D721Med (cell line): ENCODE results near the gene EVPL.
"Not testable (repeated sequence)": the region's sequence is repeated elsewhere in the genome, so short reads cannot be mapped to it uniquely, and the experiment has no call there.

Experiments
- DNase-seq: peaks from one replicate; pipeline ENCODE4 v3.0.0; 2011; ENCODE audit warnings: low spot score; ENCODE audit not compliant: insufficient read length
- FAIRE-seq: peaks from 2 replicates; lab custom pipeline; 2011; peaks lifted over from hg19 to GRCh38; lab: Jason Lieb, UNC
- TF ChIP-seq, protein P1 (sequence below): IDR thresholded peaks from 2 replicates; pipeline ENCODE4 v1.5.1; 2012; ENCODE audit warnings: mild to moderate bottlenecking, control low read depth; ENCODE audit not compliant: insufficient read depth; ENCODE audit errors: missing control alignments

Gene EVPL

DNA sequence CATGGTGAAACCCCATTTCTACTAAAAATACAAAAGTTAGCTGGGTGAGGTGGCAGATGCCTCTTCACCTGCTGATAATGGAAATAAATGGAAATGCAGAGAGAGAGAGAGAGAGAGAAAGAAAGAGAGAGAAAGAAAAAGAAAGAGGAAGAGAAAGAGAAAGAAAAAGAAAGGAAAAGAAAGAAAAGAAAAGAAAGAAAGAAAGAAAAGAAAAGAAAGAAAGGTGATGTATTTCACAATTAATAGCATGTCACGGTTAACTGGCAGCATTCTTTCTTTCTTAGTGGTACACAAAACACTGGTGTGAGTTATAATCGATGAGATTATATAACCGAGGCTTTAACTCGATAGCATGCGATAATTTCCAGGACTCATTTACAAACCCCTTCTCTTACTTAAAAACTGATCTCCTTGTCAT lies 51.3 kb downstream of the EVPL start:
- FAIRE-seq (no peak), DNase-seq (no peak)
- TF ChIP-seq, protein P1, sequence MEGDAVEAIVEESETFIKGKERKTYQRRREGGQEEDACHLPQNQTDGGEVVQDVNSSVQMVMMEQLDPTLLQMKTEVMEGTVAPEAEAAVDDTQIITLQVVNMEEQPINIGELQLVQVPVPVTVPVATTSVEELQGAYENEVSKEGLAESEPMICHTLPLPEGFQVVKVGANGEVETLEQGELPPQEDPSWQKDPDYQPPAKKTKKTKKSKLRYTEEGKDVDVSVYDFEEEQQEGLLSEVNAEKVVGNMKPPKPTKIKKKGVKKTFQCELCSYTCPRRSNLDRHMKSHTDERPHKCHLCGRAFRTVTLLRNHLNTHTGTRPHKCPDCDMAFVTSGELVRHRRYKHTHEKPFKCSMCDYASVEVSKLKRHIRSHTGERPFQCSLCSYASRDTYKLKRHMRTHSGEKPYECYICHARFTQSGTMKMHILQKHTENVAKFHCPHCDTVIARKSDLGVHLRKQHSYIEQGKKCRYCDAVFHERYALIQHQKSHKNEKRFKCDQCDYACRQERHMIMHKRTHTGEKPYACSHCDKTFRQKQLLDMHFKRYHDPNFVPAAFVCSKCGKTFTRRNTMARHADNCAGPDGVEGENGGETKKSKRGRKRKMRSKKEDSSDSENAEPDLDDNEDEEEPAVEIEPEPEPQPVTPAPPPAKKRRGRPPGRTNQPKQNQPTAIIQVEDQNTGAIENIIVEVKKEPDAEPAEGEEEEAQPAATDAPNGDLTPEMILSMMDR: no peak

DNA sequence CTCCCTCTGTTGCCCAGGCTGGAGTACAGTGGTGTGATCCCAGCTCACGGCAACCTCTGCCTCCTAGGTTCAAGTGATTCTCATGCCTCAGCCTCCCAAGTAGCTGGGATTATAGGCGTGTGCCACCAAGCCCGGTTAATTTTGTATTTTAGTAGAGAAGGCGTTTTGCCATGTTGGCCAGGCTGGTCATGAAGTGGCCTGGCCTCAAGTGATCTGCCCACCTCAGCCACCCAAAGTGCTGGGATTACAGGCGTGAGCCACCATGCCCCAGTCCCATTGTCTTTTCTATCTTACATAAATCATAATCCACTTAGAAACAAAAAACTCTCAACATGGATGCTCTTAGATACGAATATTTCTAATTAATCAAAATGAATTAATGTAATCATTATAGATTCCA lies 51.9 kb downstream of the EVPL start:
- not testable (repeated sequence) for FAIRE-seq, DNase-seq

DNA sequence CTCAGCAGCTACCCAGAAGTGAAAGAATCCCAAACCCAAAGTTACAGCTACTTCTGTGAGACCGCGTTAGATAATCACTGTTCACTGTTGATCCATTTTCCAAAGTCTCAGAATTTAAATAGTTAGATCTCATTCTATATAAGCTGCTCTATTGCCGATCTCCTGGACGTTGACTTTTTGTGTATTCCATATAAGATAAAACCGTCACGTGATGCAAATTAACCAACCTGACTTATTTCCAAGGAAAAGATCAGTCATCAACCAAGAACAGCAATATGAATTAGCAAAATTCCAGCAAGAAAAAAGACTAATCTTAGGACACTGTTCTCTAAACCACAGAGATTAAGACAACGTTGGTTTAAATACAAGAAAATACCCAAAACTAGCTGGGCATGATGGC lies 56.5 kb downstream of the EVPL start:
- FAIRE-seq (no peak), DNase-seq (no peak)
- TF ChIP-seq, protein P1: no peak

DNA sequence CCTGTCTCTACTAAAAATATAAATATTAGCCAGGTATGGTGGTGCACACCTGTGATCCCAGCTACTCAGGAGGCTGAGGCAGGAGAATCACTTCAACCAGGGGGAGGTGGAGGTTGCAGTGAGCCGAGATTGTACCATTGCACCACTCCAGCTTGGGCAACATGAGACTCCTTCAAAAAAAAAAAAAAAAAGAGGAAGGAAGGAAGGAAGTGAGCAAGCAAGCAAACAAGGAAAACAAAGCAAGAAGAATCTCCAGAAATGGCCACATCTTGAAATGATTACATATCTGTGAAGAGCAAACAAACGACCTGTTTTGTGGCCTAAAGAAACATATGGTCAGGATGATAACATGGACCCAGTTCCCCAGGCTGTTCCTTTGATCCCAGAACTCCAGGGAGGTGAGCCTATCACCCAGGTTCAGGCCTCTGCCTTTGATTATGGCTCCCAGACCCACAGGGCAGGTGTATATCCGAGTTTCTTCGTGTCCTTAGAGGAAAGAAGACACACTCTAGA lies 57.0 kb downstream of the EVPL start:
- DNase-seq: no peak

DNA sequence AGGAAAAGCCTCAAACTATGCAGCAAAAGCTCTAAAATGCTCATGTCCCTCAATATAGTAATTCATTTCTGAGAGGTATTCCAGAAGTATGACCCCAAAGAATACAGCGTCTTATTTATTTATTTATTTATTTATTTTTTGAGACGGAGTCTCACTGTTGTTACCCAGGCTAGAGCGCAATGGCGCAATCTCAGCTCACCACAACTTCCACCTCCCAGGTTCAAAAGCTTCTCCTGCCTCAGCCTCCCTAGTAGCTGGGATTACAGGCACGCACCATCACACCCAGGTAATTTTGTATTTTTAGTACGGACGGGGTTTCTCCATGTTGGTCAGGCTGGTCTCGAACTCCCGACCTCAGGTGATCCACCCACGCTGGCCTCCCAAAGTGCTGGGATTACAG lies 58.1 kb downstream of the EVPL start:
- not testable (repeated sequence) for DNase-seq

More for the DNA sequence above, 57.0 kb downstream of the EVPL start:
- FAIRE-seq: no peak
- TF ChIP-seq, protein P1: no peak

DNA sequence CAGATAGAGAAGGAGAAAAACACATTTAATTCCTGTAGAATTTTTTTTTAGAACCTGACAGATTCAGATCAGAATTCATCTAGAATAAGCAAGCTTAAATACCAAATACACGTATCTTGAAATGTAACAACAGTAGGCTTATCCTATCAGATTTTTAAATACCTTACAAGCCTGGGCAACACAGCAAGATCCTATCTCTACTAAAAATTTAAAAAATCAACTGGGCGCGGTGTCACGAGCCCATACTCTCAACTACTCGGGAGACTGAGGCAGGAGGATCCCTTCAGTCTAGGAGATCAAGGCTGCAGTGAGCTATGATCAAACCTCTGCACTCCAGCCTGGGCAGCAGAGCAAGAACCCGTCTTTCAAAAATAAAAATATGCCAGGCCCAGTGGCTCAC lies 61.6 kb downstream of the EVPL start:
- DNase-seq (no peak), FAIRE-seq (no peak)
- TF ChIP-seq, protein P1: no peak

More for the DNA sequence above, 58.1 kb downstream of the EVPL start:
- not testable (repeated sequence) for FAIRE-seq

DNA sequence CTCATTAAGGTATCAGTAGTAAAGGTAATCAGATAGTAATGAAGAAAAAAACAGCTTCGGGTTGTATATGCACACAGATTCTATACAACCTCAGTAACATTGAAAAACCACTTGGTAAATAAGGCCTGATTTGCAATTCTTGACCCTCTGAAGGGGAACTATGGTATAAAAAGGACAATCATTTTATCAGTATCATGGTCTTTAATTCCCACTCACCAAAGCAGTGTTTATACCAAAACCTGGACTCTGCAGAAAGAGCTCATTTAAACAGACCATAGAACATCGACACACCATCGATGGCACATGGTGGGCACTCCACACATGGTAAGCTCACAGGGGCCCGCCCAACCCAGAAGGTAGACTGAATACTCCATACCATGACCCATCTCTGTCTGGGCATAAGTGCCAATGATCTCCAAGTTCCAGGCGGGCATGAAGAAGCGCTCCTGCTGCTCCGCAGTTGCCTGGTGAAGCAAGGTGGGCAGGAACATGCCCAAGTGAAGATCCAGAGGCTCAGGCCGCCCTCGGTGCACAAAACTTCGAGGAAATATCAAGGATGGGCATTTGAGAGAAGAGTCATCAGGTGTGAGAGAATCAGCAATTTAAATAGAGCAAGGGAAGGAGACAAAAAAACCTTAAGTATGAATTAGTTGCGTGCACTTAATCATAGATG lies 67.1 kb downstream of the EVPL start:
- TF ChIP-seq, protein P1: no peak
- FAIRE-seq (no peak), DNase-seq (no peak)

DNA sequence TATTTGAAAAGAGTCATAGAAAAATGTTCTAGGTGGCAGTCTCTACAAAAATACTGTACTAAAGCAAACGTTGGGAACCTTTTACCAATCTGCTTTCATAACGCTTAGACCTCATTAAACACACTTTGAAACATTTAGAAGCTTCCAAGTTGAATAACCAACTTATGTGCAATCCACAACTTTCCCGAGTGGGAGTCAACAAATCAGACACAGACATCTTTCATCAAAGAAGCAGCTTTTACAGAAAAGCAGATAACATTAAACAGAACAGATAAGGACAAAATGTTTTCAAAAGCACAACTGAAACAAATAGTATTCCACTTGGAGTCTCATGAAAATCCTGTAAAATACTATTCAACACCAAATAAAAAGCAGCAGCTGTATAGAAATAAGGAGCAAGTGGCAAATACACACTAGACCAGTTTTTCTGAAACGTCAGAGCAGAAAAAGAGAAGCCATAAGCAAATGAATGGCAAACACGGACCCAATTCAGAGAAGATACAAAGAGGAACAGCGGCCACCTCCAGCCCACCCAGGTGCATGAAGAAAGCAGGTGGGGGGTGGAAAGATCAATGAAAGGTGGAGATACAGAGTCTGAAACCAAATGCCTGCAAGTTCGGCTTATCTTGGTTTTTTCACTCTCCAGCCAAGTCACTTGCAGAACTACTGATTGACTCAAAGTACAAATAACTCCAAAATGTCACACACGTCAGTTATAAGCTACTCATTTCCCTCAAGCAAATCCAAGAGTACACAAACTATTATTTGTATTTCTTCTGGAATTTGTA lies 67.9 kb downstream of the EVPL start:
- DNase-seq (no peak), FAIRE-seq (no peak)
- TF ChIP-seq, protein P1: no peak
